HG03565 (cell line): ENCODE results near the gene FAAH.

Experiments
- ATAC-seq: cut with Tn5 transposase; IDR thresholded peaks from one replicate; pipeline ENCODE4 v1.9.1; 2021; ENCODE audit warnings: mild to moderate bottlenecking, moderate library complexity; ENCODE audit not compliant: unreplicated experiment

The FAAH gene

GRCh38 chr1:46400421-46400820 lies 6.3 kb downstream of the FAAH start:
- ATAC-seq = no peak

- no peak for ATAC-seq
Observed at GRCh38 chr1:46401154-46401913, 7.2 kb downstream of the FAAH start.

- no peak for ATAC-seq
Observed at GRCh38 chr1:46401964-46402626, 8.0 kb downstream of the FAAH start.

GRCh38 chr1:46403916-46404315 lies 9.8 kb downstream of the FAAH start:
- no peak for ATAC-seq

GRCh38 chr1:46404482-46405196 lies 10.5 kb downstream of the FAAH start:
- ATAC-seq = no peak

GRCh38 chr1:46405197-46405555 lies 11.1 kb downstream of the FAAH start:
- ATAC-seq = no peak

- no peak for ATAC-seq
Observed at GRCh38 chr1:46405724-46406123, 11.6 kb downstream of the FAAH start.

- no peak for ATAC-seq
Observed at GRCh38 chr1:46406881-46407608, 12.9 kb downstream of the FAAH start.

- no peak for ATAC-seq
Observed at GRCh38 chr1:46407636-46408035, 13.5 kb downstream of the FAAH start.

- ATAC-seq = no peak
Observed at GRCh38 chr1:46408356-46409062, 14.4 kb downstream of the FAAH start.

- ATAC-seq = no peak
Observed at GRCh38 chr1:46409063-46409372, 14.9 kb downstream of the FAAH start.

- ATAC-seq = no peak
Observed at GRCh38 chr1:46410156-46411009, 16.3 kb downstream of the FAAH start.

GRCh38 chr1:46411010-46411405 lies 16.9 kb downstream of the FAAH start:
- ATAC-seq = no peak

- no peak for ATAC-seq
Observed at GRCh38 chr1:46411601-46412341, 17.7 kb downstream of the FAAH start.

- ATAC-seq = no peak
Observed at GRCh38 chr1:46412893-46413595, 18.9 kb downstream of the FAAH start.

- ATAC-seq = peak; percentile 77
Observed at GRCh38 chr1:46413596-46413985, 19.5 kb downstream of the FAAH start.

- ATAC-seq = no peak
Observed at GRCh38 chr1:46415514-46415913, 21.4 kb downstream of the FAAH start.

GRCh38 chr1:46418976-46419375 lies 24.9 kb downstream of the FAAH start:
- no peak for ATAC-seq

GRCh38 chr1:46420533-46420915 lies 26.4 kb downstream of the FAAH start:
- no peak for ATAC-seq
